GM10248 (cell line): ENCODE measurements around the gene CACNA1G.

Experiments used
- CTCF ChIA-PET: fragments of 300-600 bp; sonication (Branson Sonifier 250); formaldehyde crosslinking; extraction: SDS; loops from one replicate; lab custom pipeline; 2021; ENCODE audit warnings: antibody characterized with exemption; lab: Yijun Ruan, JAX
- POLR2A ChIA-PET: fragments of 350-650 bp; sonication (Branson Sonifier 250); formaldehyde crosslinking; extraction: SDS; loops from one replicate; lab custom pipeline; 2020; ENCODE audit warnings: antibody characterized with exemption; lab: Yijun Ruan, JAX
- DNase-seq: peaks from one replicate; pipeline ENCODE4 v3.0.0; 2012; ENCODE audit errors: extremely low spot score
- TF ChIP-seq, protein P1 (sequence below): IDR thresholded peaks from 2 replicates; pipeline ENCODE4 v1.5.1; 2012; ENCODE audit warnings: mild to moderate bottlenecking, low read depth; ENCODE audit errors: extremely low read depth, missing control alignments, control extremely low read depth

CACNA1G gene

DNA sequence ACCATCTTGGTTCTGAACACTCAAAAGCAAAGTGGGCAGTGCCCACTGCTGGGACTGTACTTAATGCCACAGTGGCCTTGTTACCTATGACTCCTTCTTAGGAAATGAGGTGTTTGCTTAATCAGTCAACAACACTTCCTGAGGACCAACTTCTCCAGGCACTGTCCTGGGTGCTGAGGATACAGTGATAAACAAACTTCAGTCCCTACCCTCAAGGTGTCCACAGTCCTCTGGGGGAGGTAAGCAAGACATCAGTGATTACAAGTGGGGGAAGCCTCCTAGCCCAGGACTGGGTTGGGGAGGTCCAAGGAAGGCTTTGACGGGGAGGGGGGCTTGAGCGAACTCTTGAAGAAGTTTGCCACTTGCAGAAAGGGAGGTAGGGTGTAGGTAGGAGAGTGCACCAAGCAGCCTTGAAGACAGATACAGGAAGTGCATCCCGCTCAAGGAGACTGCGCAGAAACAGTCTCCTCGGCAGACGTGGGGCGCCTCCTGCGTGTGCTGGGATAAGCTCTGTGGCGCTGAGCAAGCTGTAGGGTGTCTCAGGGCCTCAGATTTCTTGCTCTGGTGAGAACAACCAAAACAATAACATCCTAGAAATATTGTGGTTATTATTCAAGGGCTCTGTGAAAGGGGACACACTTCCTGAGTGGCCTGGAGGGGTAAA, 71.5 kb downstream of the CACNA1G start:
- ChIA-PET POLR2A (no interaction called here), CTCF (interaction anchor here (1.0 to 10.3 kb wide), 13 partner anchors 7 to 153 kb away, joined by 3 to 70 read pairs (median 4); no protein-coding TSS in a partner anchor)
- TF ChIP-seq, protein P1, sequence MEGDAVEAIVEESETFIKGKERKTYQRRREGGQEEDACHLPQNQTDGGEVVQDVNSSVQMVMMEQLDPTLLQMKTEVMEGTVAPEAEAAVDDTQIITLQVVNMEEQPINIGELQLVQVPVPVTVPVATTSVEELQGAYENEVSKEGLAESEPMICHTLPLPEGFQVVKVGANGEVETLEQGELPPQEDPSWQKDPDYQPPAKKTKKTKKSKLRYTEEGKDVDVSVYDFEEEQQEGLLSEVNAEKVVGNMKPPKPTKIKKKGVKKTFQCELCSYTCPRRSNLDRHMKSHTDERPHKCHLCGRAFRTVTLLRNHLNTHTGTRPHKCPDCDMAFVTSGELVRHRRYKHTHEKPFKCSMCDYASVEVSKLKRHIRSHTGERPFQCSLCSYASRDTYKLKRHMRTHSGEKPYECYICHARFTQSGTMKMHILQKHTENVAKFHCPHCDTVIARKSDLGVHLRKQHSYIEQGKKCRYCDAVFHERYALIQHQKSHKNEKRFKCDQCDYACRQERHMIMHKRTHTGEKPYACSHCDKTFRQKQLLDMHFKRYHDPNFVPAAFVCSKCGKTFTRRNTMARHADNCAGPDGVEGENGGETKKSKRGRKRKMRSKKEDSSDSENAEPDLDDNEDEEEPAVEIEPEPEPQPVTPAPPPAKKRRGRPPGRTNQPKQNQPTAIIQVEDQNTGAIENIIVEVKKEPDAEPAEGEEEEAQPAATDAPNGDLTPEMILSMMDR: no peak
- no peak for DNase-seq

- TF ChIP-seq, protein P1: no peak
- CTCF ChIA-PET: interaction anchor here (0.9 to 1.9 kb wide), 8 partner anchors 9 to 209 kb away, joined by 3 to 4 read pairs (median 4); no protein-coding TSS in a partner anchor
- POLR2A ChIA-PET: no interaction called here
- no peak for DNase-seq
Observed at GRCh38 chr17:50632637-50633036, 72.1 kb downstream of the CACNA1G start.

DNA sequence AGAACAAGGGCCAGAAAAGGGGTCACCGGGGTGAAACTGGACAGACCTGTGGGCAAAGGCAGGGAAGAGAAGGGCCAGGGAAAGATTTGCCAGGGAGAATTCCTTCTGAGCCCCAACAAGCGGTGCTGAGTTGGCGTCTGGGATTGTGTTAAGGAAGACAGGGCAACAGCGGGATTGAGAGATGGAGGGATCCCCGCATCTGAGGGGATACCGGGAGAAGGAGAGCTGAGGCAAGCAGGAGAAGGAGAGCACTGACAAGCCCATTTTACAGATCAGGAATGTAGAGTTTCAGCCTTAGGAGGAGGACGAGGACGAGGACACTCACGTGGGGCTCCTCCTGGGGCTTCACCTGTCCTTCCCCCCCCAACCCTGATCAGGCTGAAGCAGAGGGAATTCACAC, 73.2 kb downstream of the CACNA1G start:
- POLR2A ChIA-PET: no interaction called here
- TF ChIP-seq, protein P1: no peak
- CTCF ChIA-PET: interaction anchor here (0.8 to 1.2 kb wide), 5 partner anchors 10 to 150 kb away, joined by 3 to 4 read pairs (median 3); no protein-coding TSS in a partner anchor
- DNase-seq: no peak

GRCh38 chr17:50634224-50634914, 73.9 kb downstream of the CACNA1G start, which contains the start of gene ABCC3:
Gene ABCC3 (plus strand): TSS chr17:50634881. CDS start chr17:50634937, 56 bp downstream.
- no peak for DNase-seq
- TF ChIP-seq, protein P1: no peak
- ChIA-PET CTCF (no interaction called here), POLR2A (no interaction called here)

GRCh38 chr17:50634915-50635731, 74.6 kb downstream of the CACNA1G start:
- DNase-seq: no peak
- TF ChIP-seq, protein P1: no peak
- POLR2A ChIA-PET: no interaction called here
- CTCF ChIA-PET: interaction anchor here (5.1 kb wide), 1 partner anchor 9 kb away, joined by 29 read pairs; no protein-coding TSS in a partner anchor

GRCh38 chr17:50635732-50635981, 75.1 kb downstream of the CACNA1G start:
- POLR2A ChIA-PET: no interaction called here
- no peak for DNase-seq
- TF ChIP-seq, protein P1: no peak
- CTCF ChIA-PET: interaction anchor here (5.1 kb wide), 1 partner anchor 10 kb away, joined by 29 read pairs; no protein-coding TSS in a partner anchor
